NOMO-1 treated with DMSO at 0.1 percent for 48 hours (cell line): ENCODE measurements around the gene LMO1.

Source experiments
- DNase-seq: peaks from one replicate; lab custom pipeline; 2025; ENCODE audit not compliant: unreplicated experiment; lab: John Stamatoyannopoulos, UW

Gene LMO1

GRCh38 chr11:8288824-8289491, 25.3 kb upstream of the LMO1 start:
- no peak for DNase-seq

GRCh38 chr11:8288166-8288772, 24.6 kb upstream of the LMO1 start:
- no peak for DNase-seq

GRCh38 chr11:8287703-8288102, 24.0 kb upstream of the LMO1 start:
- no peak for DNase-seq

- DNase-seq = no peak
These were observed 23.6 kb upstream of the LMO1 start for GRCh38 chr11:8287297-8287696.

GRCh38 chr11:8286886-8287285, 23.2 kb upstream of the LMO1 start:
- no peak for DNase-seq

GRCh38 chr11:8285796-8286195, 22.1 kb upstream of the LMO1 start:
- no peak for DNase-seq

- DNase-seq = no peak
These were observed 21.6 kb upstream of the LMO1 start for GRCh38 chr11:8285228-8285627.

GRCh38 chr11:8283465-8284230, 20.0 kb upstream of the LMO1 start:
- DNase-seq = no peak

GRCh38 chr11:8283100-8283464, 19.4 kb upstream of the LMO1 start:
- DNase-seq = no peak

GRCh38 chr11:8282631-8283030, 19.0 kb upstream of the LMO1 start:
- no peak for DNase-seq

- no peak for DNase-seq
These were observed 17.6 kb upstream of the LMO1 start for GRCh38 chr11:8281266-8281665.

GRCh38 chr11:8277691-8278090, 14.0 kb upstream of the LMO1 start:
- DNase-seq = no peak

- no peak for DNase-seq
These were observed 12.8 kb upstream of the LMO1 start for GRCh38 chr11:8276528-8276927.

- DNase-seq = no peak
These were observed 9.6 kb upstream of the LMO1 start for GRCh38 chr11:8273287-8273686.

GRCh38 chr11:8271106-8271886, 7.6 kb upstream of the LMO1 start:
- DNase-seq = no peak

- DNase-seq = no peak
These were observed 6.0 kb upstream of the LMO1 start for GRCh38 chr11:8269636-8270035.

GRCh38 chr11:8268530-8269400, 5.1 kb upstream of the LMO1 start:
- no peak for DNase-seq

- DNase-seq = no peak
These were observed 4.3 kb upstream of the LMO1 start for GRCh38 chr11:8267831-8268529.

GRCh38 chr11:8267280-8267679, 3.6 kb upstream of the LMO1 start:
- no peak for DNase-seq
